DMS 273 (cell line): ENCODE results near the gene ERBB3.

ENCODE experiments used
- DNase-seq: peaks from one replicate; lab custom pipeline; 2025; ENCODE audit not compliant: unreplicated experiment; lab: John Stamatoyannopoulos, UW

ERBB3 gene

GRCh38 chr12:56078931-56079722 lies 838 bp upstream of the ERBB3 start:
- DNase-seq = peak; percentile 86

DNA sequence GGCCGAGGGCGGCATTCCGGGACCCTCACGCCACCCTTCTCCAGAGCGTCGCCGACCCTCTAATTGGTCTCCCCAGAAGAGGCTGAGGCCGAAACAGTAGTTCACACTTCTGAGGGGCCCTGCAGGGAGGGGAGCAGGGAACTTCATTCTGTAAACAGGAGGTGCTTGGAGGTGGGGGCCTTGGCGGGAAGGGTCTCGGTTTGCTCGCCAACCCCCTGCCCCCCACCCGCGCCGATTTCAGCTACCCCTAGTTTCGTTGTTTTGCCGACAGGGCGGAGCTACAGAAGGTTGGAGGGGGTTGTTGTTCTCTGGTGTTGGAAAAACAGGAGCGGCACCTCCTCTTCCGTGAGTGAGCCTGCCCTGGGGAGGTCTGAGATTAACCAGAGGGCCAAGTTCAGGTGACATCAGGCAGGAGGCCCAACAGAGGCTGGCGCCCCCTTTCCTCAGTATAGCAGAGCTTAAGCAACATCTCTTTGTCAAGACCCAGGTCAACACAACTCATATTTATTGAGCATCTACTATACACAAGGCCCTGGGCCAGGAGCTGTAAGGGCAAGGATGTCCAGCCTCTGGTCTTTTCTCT lies 682 bp downstream of the ERBB3 start:
- no peak for DNase-seq

GRCh38 chr12:56081393-56082347 lies 1.7 kb downstream of the ERBB3 start:
- no peak for DNase-seq

DNA sequence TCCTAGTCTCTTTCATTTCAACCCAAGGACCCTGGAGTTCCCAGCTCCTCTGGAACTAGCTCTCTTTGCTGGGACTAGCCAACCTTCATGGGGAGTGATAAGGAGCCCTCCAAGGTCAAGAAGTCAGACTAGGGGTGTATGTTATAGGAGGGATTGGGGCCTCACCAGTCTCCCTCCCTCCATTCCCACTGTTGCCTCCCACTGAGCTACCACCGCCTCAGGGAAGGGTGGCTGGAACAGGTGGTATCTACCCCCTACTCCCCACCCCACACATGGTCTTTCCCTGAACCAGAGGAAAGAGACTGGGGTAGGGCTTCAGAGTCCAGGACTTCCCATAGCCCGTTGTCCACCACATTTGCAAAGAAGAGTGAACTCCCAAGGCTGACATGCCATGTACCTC lies 2.4 kb downstream of the ERBB3 start:
- no peak for DNase-seq

DNA sequence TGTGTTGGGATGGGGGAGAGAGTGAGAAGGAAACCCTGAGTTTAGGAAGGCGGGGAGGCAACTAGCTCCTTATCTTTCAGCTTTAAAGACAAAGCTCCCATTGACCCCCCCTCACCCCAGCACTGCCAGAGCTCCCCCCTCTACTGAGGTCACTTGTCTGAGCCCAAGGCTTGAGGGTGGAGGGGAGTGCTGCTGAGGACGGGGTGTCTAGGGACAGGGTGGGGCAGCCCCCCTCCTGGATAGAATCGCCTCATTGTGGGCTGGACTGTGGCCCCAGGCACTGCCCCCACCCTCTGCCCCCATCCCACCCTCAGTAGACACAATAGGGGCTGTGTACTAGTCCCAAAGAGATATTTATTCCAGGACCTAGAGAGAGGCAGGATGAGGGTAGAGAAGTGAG lies 3.0 kb downstream of the ERBB3 start:
- no peak for DNase-seq

- peak; percentile 66 for DNase-seq
Observed at GRCh38 chr12:56084958-56085543, 5.1 kb downstream of the ERBB3 start.

GRCh38 chr12:56086096-56086495 lies 6.1 kb downstream of the ERBB3 start:
- DNase-seq = no peak

- DNase-seq = no peak
Observed at GRCh38 chr12:56086608-56087007, 6.6 kb downstream of the ERBB3 start.

GRCh38 chr12:56087220-56087619 lies 7.3 kb downstream of the ERBB3 start:
- peak; percentile 10 for DNase-seq

DNA sequence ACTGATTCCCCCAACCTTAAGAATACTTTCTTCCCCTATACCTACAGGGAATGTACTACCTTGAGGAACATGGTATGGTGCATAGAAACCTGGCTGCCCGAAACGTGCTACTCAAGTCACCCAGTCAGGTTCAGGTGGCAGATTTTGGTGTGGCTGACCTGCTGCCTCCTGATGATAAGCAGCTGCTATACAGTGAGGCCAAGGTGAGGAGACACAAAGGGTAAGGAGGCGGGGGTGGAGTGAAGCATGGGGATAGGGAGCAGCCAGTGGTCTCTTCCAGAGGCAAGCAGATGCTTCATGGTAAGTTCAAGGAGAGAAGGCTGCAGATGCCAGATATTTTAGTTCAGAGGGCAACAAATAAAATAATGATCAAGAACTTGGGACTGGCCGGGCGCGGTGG lies 17.8 kb downstream of the ERBB3 start:
- DNase-seq = no peak

DNA sequence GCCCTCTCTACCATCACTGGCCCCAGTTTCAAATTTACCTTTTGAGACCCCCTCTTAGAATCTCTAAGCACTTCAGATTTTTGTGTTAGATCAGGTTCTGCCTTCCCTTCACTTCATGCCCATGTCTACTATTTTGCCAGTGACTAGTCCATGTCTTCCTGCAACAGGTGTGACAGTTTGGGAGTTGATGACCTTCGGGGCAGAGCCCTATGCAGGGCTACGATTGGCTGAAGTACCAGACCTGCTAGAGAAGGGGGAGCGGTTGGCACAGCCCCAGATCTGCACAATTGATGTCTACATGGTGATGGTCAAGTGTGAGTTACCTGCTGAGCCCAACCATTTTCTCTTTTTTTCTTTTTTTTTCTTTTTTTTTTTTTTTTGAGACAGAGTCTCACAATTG lies 18.6 kb downstream of the ERBB3 start:
- DNase-seq = no peak

DNA sequence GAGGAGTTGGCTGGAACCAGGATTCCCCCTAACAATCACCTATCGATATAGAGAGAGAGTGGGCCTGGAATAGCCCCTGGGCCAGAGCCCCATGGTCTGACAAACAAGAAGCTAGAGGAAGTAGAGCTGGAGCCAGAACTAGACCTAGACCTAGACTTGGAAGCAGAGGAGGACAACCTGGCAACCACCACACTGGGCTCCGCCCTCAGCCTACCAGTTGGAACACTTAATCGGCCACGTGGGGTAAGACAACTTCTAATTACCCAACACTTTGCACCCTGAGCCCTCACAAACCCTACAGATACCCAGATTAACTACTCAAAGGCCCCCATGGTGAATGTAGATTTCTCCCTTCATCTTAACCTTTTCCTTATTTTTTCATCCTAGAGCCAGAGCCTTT lies 19.8 kb downstream of the ERBB3 start:
- no peak for DNase-seq

DNA sequence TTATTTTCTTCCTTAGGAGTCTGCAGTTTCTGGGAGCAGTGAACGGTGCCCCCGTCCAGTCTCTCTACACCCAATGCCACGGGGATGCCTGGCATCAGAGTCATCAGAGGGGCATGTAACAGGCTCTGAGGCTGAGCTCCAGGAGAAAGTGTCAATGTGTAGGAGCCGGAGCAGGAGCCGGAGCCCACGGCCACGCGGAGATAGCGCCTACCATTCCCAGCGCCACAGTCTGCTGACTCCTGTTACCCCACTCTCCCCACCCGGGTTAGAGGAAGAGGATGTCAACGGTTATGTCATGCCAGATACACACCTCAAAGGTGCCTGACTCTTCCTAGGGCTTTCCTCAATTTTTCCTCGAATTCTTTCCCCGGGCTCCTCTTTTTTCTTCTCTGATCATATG lies 21.1 kb downstream of the ERBB3 start:
- DNase-seq = no peak

- DNase-seq = no peak
Observed at GRCh38 chr12:56102683-56103065, 22.7 kb downstream of the ERBB3 start.

DNA sequence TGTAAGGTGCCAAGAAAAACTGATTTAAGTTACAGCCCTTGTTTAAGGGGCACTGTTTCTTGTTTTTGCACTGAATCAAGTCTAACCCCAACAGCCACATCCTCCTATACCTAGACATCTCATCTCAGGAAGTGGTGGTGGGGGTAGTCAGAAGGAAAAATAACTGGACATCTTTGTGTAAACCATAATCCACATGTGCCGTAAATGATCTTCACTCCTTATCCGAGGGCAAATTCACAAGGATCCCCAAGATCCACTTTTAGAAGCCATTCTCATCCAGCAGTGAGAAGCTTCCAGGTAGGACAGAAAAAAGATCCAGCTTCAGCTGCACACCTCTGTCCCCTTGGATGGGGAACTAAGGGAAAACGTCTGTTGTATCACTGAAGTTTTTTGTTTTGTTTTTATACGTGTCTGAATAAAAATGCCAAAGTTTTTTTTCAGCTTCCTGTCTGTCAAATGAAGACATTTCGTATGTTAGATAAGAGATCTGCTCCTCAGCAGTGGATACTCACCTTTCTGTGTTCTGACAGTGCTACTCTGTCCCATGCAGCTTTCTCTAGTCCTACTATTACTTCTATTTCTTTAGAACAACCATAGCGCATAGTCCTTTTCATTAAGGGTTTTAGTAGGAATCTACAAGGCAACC lies 23.2 kb downstream of the ERBB3 start:
- no peak for DNase-seq

DNA sequence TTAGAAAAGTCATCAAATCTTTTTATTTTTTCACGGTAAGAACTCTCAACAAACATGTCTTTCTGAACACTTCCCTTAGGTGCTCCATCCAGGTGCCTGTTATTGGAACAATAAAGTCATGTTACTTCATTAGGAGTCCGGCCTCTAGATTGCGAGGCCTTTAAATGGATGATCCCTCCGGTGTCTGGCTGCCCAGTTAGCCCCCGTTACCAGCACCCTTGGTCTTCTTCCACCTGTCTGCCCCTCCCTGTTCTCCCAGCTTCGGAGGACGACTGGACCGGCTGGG lies 23.8 kb downstream of the ERBB3 start:
- no peak for DNase-seq

- peak; percentile 99 for DNase-seq
Observed at GRCh38 chr12:56104109-56104814, 24.3 kb downstream of the ERBB3 start, which contains the start of gene PA2G4. Gene PA2G4 (plus strand): TSS chr12:56104559. CDS start chr12:56104738, 179 bp downstream.

DNA sequence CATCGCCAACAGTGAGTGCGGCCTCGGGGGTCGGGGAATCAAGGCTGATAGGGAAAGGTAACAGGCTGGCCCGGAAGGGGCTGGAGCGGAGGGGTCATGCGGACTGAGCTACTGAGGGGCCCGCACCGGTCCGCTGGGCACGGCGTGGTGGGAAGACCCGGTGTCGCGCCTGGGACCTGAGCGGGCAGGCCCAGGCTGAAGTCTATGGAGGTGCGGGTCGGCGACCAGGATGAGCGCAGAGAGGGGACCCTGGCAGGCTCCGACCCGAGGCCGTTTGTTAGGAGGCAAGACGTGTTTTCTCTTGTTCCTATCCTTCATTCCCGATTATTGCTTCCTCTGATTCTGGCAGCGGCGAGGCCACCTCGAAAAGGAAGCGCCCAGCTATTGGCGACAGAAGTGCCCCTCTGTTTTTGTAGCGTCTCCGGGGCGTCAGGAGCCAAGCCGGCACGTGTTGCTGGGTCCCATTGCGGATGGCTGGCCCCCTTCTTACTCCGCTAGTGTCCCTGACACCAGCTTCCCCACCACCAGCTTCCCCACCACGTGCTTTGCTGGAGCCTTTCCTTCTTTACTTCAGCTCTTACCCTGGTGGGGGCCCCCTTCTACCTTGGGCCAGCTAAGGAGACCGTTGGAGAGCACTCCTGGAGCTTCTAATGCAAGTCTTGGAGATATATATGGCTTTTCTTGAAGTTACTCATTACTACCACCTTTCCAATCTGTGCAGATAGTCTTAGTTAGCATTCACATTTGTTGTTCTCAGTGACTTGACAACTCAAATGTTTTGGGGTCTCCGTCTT lies 25.0 kb downstream of the ERBB3 start:
- peak; percentile 51 for DNase-seq

DNA sequence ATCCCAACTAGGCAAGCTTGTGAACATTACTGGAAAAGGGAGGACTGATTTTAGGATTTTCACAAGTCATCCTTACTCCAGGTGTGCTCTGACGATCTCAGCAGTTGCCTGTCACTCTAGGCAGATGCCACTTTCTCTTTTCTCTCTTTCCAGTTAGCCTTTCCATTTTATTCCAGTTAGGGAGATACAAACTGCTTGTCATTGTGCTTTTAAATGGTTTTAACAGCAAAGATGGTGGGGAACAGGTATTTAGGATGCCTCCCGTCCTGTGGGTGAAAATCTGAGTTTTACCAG lies 25.6 kb downstream of the ERBB3 start:
- no peak for DNase-seq

- no peak for DNase-seq
Observed at GRCh38 chr12:56107242-56107641, 27.3 kb downstream of the ERBB3 start.
